Mucosa of gallbladder (tissue), 1 donor: ENCODE results near the gene RAD51B. TPM values are rescaled to one million over a fixed set of nuclear protein-coding genes. Genes with fewer than 3 reads are reported as not detected.

Experiments
- DNase-seq: peaks from one replicate; pipeline ENCODE4 v3.0.0-alpha.2; 2020; ENCODE audit warnings: low spot score
- total RNA-seq: library from RNA; stranded (reverse); gene quantifications from one replicate; pipeline ENCODE4 v1.2.1, GENCODE V29; 2021
- donor health status: DM: no; HTN: no; CAD: no.

The RAD51B gene
- total RNA-seq, 1 donor from 2014 or later: 18.5 TPM

GRCh38 chr14:68477461-68478085 lies 658.0 kb downstream of the RAD51B start:
- DNase-seq: no peak

- DNase-seq: no peak
Observed at GRCh38 chr14:68479247-68479646, 659.7 kb downstream of the RAD51B start.

GRCh38 chr14:68482018-68482417 lies 662.4 kb downstream of the RAD51B start:
- no peak for DNase-seq

DNA sequence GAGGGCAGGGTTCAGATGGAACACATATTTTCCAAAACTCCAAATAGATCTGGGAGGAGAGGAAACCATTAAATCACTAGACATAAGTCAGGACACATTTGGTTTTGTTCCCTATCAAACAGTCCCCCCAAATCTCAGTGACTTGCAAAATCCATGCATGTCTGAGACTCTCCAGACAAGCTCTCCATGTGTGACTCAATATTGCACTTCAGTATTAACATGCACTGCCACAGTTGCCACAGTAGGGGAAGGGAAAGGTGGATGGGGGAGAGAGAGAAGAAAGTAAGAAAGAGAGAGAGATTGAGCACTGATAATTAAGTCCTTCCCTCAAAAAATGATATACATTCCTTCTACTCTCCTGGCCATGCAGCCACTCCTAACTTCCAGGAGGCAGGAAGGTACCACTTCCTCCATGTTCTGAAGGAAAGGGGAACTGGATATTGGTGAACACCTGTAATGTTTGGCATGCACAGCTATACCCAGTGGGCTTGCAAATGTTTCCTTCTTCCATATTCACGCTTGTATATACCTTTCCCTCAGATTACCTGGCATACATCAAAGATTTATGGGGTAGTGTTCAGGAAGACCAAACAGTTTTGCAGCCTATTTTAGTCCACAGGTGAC lies 663.3 kb downstream of the RAD51B start:
- no peak for DNase-seq

- DNase-seq: peak; percentile 38
Observed at GRCh38 chr14:68486033-68486732, 666.6 kb downstream of the RAD51B start.

GRCh38 chr14:68486809-68487208 lies 667.2 kb downstream of the RAD51B start:
- DNase-seq: no peak

DNA sequence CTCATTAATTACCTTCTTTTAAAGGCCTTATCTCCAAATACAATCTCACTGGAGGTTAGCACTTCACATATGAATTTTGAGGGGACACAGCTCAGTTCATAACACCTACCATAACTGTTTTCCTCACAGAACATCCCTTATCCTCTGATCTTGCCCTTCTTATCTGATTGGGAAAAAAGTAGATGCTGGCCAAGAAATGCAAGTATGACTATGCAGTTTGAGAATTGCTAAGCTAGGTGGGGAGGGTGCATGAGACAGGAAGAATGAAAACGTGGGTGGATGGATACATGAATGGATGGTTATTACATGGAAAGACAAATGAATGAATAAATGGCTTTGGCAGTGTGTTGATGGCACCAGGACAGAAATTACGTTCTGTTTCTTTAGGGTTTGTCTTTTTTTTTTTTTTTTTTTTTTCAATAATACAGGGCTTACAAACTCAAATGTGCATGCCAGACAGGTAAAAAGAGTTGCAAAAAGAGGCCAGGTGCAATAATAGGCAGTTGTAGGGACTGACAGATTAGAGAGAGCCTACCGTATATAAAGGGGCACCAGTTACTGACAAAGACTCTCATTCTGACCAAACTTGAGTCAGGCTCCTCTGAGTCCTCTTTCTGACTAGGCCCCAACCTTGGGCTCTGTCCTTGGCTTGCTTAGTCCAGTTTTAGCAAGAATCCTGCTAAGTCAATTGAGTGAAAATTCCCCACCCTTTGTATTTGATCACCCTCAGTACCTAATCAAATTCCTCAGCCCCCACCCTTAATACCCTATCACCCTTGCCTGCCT lies 668.4 kb downstream of the RAD51B start:
- DNase-seq: no peak

DNA sequence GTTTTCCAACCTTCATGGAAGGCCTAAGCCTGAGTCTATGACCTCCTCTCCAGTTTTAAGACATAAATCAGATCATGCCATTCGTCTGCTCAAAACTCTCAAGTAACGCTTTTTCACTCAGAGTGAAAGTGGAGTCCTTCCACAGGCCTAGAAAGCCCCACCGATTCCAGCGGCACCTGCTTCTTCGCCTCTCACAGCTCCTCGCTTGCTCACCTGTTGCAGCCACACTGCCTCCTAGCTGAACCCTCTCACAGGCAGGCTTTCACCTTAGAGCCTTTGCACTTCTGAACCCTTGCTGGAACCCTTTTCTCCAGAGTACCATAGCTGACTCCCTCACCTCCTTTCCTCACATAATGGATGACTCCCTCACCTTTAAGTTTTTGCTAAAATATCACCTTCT lies 672.2 kb downstream of the RAD51B start:
- DNase-seq: no peak

DNA sequence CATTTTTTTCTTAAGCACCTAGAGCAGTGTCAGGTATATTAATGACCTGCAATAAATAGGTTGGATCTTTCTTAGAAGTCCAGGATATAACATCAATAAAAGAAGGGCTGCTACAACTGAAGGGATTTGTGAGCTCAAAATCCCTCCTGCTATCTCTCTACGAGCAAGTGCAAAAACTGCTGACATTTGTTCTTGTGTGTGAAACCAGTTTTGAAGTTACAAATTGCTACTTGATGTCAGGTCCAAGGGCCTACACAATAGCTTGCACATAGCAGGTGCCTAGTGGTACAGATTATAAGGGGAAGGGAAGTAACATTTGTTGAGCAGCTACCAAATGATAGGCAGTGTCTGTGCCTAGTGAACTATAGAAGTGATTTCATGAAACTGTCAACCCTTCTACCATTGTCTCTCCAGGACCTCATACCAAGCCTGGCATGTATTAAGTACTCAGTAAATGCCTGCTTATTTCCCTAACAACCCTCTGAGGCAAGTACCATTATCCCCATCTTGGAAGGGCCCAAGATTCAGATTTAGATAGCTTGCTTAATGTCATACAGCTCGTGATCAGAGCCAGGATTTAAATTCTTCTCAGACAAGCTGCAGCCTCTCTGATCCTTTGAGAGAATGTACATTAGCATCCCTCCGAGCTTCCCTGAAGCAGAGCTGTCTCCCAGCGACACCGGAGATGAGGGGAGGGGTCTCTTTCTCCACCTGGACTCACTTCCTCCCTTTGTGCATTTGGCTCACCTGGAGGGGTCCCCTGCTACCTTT lies 673.0 kb downstream of the RAD51B start:
- no peak for DNase-seq

- DNase-seq: no peak
Observed at GRCh38 chr14:68493152-68493911, 673.8 kb downstream of the RAD51B start.

DNA sequence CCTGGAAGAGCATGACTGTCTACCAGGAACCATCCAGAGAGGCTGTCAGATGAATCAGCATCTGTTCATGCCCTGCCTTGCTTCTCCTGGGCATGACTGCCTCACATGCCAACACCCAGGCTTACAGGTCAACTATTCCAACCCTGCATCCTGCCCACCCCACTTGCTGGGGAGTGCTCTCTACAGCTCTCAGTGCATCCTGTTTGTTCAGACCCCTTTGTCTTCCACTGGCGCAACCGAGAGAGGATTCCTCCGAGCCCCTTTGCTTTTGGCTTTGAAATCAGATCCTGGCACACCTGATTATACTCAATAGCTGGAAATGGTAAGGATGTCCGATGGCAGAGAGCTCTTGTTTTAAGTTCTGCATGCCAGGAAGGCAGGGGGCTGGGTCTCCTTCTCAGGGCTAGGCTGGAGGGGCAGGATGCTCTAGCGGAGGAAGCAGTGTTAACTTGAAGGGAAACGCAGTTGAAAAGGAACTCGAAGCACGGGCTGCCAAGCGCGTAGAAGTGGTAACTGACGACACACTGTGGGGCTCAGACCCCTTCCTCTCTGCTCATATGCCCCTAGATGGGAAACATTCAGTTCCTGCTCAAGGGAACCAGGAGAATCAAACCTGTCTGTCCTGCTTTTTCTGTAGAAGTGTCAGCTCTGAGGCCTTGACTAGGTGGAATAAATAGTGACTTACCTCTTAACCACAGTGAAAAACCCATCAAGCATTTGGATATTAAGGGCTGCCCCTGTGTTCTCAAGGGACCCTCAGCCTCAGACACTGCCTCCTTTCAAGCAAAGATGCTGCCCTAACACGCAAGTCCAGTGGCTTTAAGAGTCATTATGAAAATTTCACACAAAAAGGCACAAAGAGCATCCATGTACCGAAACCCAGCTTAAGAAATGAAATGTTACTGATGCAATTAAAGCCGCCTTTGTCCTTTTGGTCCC lies 675.8 kb downstream of the RAD51B start:
- DNase-seq: no peak

DNA sequence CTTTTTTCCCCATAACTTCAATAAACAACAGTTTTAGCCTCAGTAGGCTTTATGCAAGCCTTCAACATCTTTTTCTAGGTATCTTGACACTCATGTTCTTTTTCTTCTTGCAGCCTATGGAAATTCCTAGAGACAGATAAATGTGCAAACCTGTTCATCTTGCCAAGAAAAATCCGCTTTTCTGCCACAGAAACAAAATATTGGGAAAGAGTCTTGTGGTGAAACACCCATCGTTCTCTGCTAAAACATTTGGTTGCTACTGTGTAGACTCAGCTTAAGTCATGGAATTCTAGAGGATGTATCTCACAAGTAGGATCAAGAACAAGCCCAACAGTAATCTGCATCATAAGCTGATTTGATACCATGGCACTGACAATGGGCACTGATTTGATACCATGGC lies 677.4 kb downstream of the RAD51B start:
- no peak for DNase-seq

DNA sequence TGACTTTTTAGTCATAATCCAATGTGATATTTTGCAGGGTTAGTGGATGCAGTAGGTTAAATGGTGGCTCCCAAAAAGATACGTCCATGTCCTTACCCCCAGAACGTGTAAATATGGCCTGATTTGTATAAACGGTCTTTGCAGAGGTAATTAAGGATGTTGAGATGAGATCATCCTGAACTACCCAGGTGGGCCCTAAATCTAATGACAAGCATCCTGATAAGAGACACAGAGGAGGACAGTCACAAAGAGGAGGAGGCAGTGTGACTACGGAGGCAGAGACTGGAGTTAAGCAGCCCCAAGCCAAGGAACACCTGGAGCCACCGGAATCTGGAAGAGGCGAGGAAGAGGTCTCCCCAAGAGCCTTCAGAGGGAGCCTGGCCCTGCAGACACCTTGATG lies 679.9 kb downstream of the RAD51B start:
- DNase-seq: no peak

GRCh38 chr14:68501171-68501570 lies 681.6 kb downstream of the RAD51B start:
- no peak for DNase-seq

DNA sequence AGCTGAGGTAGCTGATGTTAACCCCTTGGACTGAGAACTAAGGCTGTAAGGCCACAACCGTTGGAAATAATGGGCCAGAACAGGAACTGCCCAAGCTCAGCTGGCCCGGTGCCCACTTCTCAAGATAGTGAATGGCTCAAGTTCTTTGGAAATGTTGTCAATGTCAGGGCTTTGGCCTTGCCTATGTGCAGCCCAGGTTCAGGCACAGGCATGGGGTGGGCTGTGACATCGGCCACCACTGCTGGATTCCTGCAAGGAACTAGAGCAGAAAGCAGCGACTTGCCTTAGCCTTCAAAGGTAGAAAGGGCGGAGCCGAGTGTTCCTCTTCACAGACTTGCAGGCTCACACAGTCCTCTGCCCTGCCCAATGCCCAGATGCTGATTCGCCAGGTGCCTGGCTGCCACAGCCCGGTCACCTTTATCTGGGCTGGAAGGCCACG lies 682.1 kb downstream of the RAD51B start:
- DNase-seq: peak; percentile 42

DNA sequence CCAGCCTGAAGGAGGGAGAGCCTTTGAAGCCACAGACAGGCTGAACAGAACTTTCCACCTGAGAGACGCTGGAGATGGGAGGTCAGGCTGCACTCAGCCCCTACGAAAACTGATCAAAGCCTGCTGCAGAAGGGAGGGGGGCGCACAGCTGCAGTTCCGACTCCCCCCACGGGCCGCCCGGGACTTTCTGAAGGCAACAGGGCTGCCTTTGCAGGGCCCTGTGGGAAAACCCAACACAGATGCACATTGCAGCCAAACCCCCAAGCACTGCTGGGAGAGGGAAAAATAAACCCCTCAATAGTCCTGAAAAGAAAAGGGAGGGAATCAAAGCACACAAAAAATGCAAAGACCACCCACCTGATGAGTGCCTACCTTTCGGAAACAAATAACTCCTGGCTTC lies 682.7 kb downstream of the RAD51B start:
- DNase-seq: no peak

DNA sequence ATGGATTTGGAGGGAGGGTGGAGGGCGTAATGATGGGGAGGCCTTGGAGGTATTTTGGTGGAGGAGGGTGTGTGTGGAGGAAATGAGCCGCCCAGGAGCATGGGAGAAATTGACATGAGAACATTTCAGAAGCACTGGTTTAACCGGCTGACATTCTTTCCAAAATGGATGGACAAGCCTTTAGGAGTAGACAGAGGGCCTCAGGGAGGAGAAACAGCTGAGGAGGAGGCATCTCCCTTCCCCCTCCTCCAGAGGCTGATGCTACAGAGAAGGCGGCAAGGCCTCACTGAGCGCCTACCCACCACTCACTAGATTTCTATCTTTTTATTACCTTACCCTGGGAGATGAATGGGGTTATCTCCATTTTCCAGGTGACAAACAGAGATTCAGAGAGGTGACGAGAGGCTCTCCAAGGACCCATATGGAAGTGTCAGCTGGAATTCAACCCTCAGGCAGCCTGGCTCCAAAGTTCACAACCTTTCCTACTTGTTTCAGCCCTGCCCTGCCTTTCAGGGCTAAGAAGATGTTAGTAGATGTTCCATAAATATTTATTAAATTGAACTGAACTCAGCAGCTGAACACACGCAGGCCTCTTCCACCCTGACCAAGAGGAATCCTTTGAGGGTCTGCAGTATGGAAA lies 683.7 kb downstream of the RAD51B start:
- no peak for DNase-seq

- DNase-seq: no peak
Observed at GRCh38 chr14:68504861-68505260, 685.3 kb downstream of the RAD51B start.

DNA sequence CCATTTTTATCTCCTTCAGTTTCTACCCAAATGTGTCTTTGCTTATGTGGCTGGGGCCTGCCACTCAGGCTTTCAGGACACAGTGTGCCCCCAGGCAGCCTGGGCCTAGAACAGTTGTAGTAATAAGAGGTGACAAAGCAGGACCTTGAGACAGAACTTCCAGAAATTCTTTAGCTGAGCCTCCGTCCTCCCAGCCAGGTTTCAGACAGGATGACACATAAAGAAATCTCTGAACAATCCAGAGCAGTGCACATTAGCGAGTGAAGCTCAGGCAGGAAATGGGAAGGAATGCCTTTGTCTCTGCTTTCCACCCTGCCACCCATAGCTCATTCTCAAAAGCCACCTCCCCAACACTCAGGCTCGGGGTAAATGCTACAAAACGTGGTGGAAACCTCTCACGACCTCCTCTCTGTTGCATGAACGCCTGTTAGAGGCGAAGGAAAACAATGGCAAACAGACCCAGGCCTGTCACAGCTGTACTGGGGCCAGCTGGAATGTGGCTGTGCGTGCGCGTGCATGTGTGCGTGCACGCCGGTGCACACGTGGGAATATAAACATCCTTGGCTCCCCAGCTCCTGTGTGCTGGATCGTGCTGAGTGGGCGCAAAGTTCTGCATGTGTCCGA lies 686.6 kb downstream of the RAD51B start:
- DNase-seq: no peak
